ENCODE results near the gene FNTB. TPM values are rescaled to one million over a fixed set of nuclear protein-coding genes. Genes with fewer than 3 reads are reported as not detected.

The FNTB gene
- total and polyA plus RNA-seq, 5 donors from 2014 or later, result 6.3 to 15.5 (median 7.9) TPM

- Mint-ChIP-seq H3K27ac (peak overlapping the region; percentile 97 to 99 (median 97)), H3K9me3 (no peaks in the 10 kb centered on the region), H3K4me1 (peaks cover 21 to 51% (median 29%) of the 10 kb centered on the region in 4 donors), H3K4me3 (peak overlapping the region; percentile 96 to 100 (median 98)), H3K27me3 (peaks cover 9% of the 10 kb centered on the region), H3K36me3 (peaks cover 16% of the 10 kb centered on the region)
- Histone ChIP-seq H3K27ac (ENCODE audit: insufficient read depth, low read length, poor library complexity, severe bottlenecking) (peak overlapping the region; percentile 99), H3K9me3 (ENCODE audit: control insufficient read depth in 2 of 2, low read length in 2 of 2) (no peaks in the 10 kb centered on the region), H3K4me1 (ENCODE audit: control insufficient read depth, insufficient read depth, low read length, poor library complexity, severe bottlenecking) (peaks cover 52% of the 10 kb centered on the region), H3K4me3 (ENCODE audit: low read depth, low read length) (peak overlapping the region; percentile 91), H3K27me3 (ENCODE audit: control insufficient read depth, insufficient read depth, low read length) (peaks cover 2% of the 10 kb centered on the region), H3K36me3 (ENCODE audit: control insufficient read depth, insufficient read depth, low read length) (peaks cover 10% of the 10 kb centered on the region)
- ATAC-seq (ENCODE audit: low read depth in 2 of 2), result peak in 1 of 2 donors; percentile 4
- DNase-seq, result peak; percentile 51 to 73 (median 54)
Observed at GRCh38 chr14:65101631-65102440, 115.1 kb downstream of the FNTB start.

- peaks cover 44% of the 10 kb centered on the region for H3K4me1 ChIP-seq (ENCODE audit: control insufficient read depth, insufficient read depth, low read length, poor library complexity, severe bottlenecking)
- DNase-seq (peak; percentile 98 to 99 (median 99)), ATAC-seq (ENCODE audit: low read depth in 2 of 2) (peak; percentile 95 to 97)
- H3K36me3 Mint-ChIP-seq, result peaks cover 12% of the 10 kb centered on the region
- no peaks in the 10 kb centered on the region for H3K9me3 Mint-ChIP-seq
- peak within 1 kb of the TSS; percentile 99 for H3K27ac ChIP-seq (ENCODE audit: insufficient read depth, low read length, poor library complexity, severe bottlenecking)
- H3K4me3 ChIP-seq (ENCODE audit: low read depth, low read length), result peak within 1 kb of the TSS; percentile 91
- H3K9me3 ChIP-seq (ENCODE audit: control insufficient read depth in 2 of 2, low read length in 2 of 2), result no peaks in the 10 kb centered on the region
- peaks cover 21 to 43% (median 23%) of the 10 kb centered on the region in 4 donors for H3K4me1 Mint-ChIP-seq
- peak within 1 kb of the TSS; percentile 97 to 99 (median 97) for H3K27ac Mint-ChIP-seq
- peaks cover 2% of the 10 kb centered on the region for H3K27me3 ChIP-seq (ENCODE audit: control insufficient read depth, insufficient read depth, low read length)
- H3K4me3 Mint-ChIP-seq, result peak within 1 kb of the TSS; percentile 96 to 100 (median 98)
- peaks cover 2% of the 10 kb centered on the region for H3K36me3 ChIP-seq (ENCODE audit: control insufficient read depth, insufficient read depth, low read length)
- H3K27me3 Mint-ChIP-seq, result peaks cover 9% of the 10 kb centered on the region
Observed at GRCh38 chr14:65102441-65103149, 115.9 kb downstream of the FNTB start, which contains the start of gene MAX. MAX (minus strand) TSS chr14:65102517; CDS start chr14:65102339, 178 bp downstream.

GRCh38 chr14:65103150-65103760 lies 116.6 kb downstream of the FNTB start:
- Histone ChIP-seq H3K4me3 (ENCODE audit: low read depth, low read length) (peak overlapping the region; percentile 84), H3K4me1 (ENCODE audit: control insufficient read depth, insufficient read depth, low read length, poor library complexity, severe bottlenecking) (peaks cover 38% of the 10 kb centered on the region), H3K27me3 (ENCODE audit: control insufficient read depth, insufficient read depth, low read length) (peaks cover 2% of the 10 kb centered on the region), H3K9me3 (ENCODE audit: control insufficient read depth in 2 of 2, low read length in 2 of 2) (no peaks in the 10 kb centered on the region), H3K27ac (ENCODE audit: insufficient read depth, low read length, poor library complexity, severe bottlenecking) (peak overlapping the region; percentile 99), H3K36me3 (ENCODE audit: control insufficient read depth, insufficient read depth, low read length) (no peaks in the 10 kb centered on the region)
- ATAC-seq (ENCODE audit: low read depth in 2 of 2) (no peak), DNase-seq (peak in 1 of 3 donors; percentile 35)
- Mint-ChIP-seq H3K4me3 (peak overlapping the region; percentile 89 to 100 (median 95)), H3K27ac (peak overlapping the region; percentile 7 to 97 (median 97)), H3K4me1 (peaks cover 17 to 37% (median 21%) of the 10 kb centered on the region in 4 donors), H3K36me3 (peaks cover 12% of the 10 kb centered on the region), H3K9me3 (no peaks in the 10 kb centered on the region), H3K27me3 (peaks cover 9% of the 10 kb centered on the region)

GRCh38 chr14:65104791-65105190 lies 118.1 kb downstream of the FNTB start:
- Histone ChIP-seq H3K4me3 (ENCODE audit: low read depth, low read length) (no peak overlapping the region), H3K9me3 (ENCODE audit: control insufficient read depth in 2 of 2, low read length in 2 of 2) (no peaks in the 10 kb centered on the region), H3K27me3 (ENCODE audit: control insufficient read depth, insufficient read depth, low read length) (peaks cover 2% of the 10 kb centered on the region), H3K27ac (ENCODE audit: insufficient read depth, low read length, poor library complexity, severe bottlenecking) (no peak overlapping the region), H3K4me1 (ENCODE audit: control insufficient read depth, insufficient read depth, low read length, poor library complexity, severe bottlenecking) (peaks cover 22% of the 10 kb centered on the region), H3K36me3 (ENCODE audit: control insufficient read depth, insufficient read depth, low read length) (no peaks in the 10 kb centered on the region)
- DNase-seq, result no peak
- Mint-ChIP-seq H3K4me3 (peak overlapping the region in 3 of 4 donors; percentile 23 to 64 (median 39)), H3K27me3 (peaks cover 9% of the 10 kb centered on the region), H3K27ac (no peak overlapping the region), H3K4me1 (peaks cover 9 to 24% (median 13%) of the 10 kb centered on the region in 4 donors), H3K9me3 (no peaks in the 10 kb centered on the region), H3K36me3 (peaks cover 9% of the 10 kb centered on the region)
- no peak for ATAC-seq (ENCODE audit: low read depth in 2 of 2)

- ATAC-seq (ENCODE audit: low read depth in 2 of 2) (no peak), DNase-seq (no peak)
- Mint-ChIP-seq H3K27me3 (peaks cover 9% of the 10 kb centered on the region), H3K36me3 (peaks cover 4% of the 10 kb centered on the region), H3K27ac (peak overlapping the region in 1 of 3 donors; percentile 54), H3K9me3 (no peaks in the 10 kb centered on the region), H3K4me3 (peak overlapping the region in 1 of 4 donors; percentile 4), H3K4me1 (peaks cover under 1 to 11% (median 2%) of the 10 kb centered on the region in 4 donors)
- Histone ChIP-seq H3K36me3 (ENCODE audit: control insufficient read depth, insufficient read depth, low read length) (no peaks in the 10 kb centered on the region), H3K9me3 (ENCODE audit: control insufficient read depth in 2 of 2, low read length in 2 of 2) (no peaks in the 10 kb centered on the region), H3K27me3 (ENCODE audit: control insufficient read depth, insufficient read depth, low read length) (peaks cover 2% of the 10 kb centered on the region), H3K27ac (ENCODE audit: insufficient read depth, low read length, poor library complexity, severe bottlenecking) (no peak overlapping the region), H3K4me1 (ENCODE audit: control insufficient read depth, insufficient read depth, low read length, poor library complexity, severe bottlenecking) (peaks cover 10% of the 10 kb centered on the region), H3K4me3 (ENCODE audit: low read depth, low read length) (no peak overlapping the region)
Observed at GRCh38 chr14:65106316-65106715, 119.6 kb downstream of the FNTB start.

- Histone ChIP-seq H3K27ac (ENCODE audit: insufficient read depth, low read length, poor library complexity, severe bottlenecking) (no peak overlapping the region), H3K27me3 (ENCODE audit: control insufficient read depth, insufficient read depth, low read length) (peaks cover 2% of the 10 kb centered on the region), H3K4me3 (ENCODE audit: low read depth, low read length) (no peak overlapping the region), H3K4me1 (ENCODE audit: control insufficient read depth, insufficient read depth, low read length, poor library complexity, severe bottlenecking) (peaks cover 9% of the 10 kb centered on the region), H3K9me3 (ENCODE audit: control insufficient read depth in 2 of 2, low read length in 2 of 2) (no peaks in the 10 kb centered on the region), H3K36me3 (ENCODE audit: control insufficient read depth, insufficient read depth, low read length) (no peaks in the 10 kb centered on the region)
- H3K9me3 Mint-ChIP-seq, result no peaks in the 10 kb centered on the region
- peaks cover 0 to 11% (median 2%) of the 10 kb centered on the region in 4 donors for H3K4me1 Mint-ChIP-seq
- peaks cover 9% of the 10 kb centered on the region for H3K27me3 Mint-ChIP-seq
- peaks cover 4% of the 10 kb centered on the region for H3K36me3 Mint-ChIP-seq
- ATAC-seq (ENCODE audit: low read depth in 2 of 2), result no peak
- DNase-seq, result no peak
- H3K4me3 Mint-ChIP-seq, result peak overlapping the region in 1 of 4 donors; percentile 4
- H3K27ac Mint-ChIP-seq, result peak overlapping the region in 1 of 3 donors; percentile 54
Observed at GRCh38 chr14:65106736-65107135, 120.0 kb downstream of the FNTB start.

GRCh38 chr14:65107200-65107599 lies 120.5 kb downstream of the FNTB start:
- peaks cover 2% of the 10 kb centered on the region for H3K27me3 ChIP-seq (ENCODE audit: control insufficient read depth, insufficient read depth, low read length)
- peaks cover 3% of the 10 kb centered on the region for H3K36me3 Mint-ChIP-seq
- H3K4me1 ChIP-seq (ENCODE audit: control insufficient read depth, insufficient read depth, low read length, poor library complexity, severe bottlenecking), result peaks cover 6% of the 10 kb centered on the region
- H3K9me3 ChIP-seq (ENCODE audit: control insufficient read depth in 2 of 2, low read length in 2 of 2), result no peaks in the 10 kb centered on the region
- H3K4me3 ChIP-seq (ENCODE audit: low read depth, low read length), result no peak overlapping the region
- peaks cover 0 to 11% (median 2%) of the 10 kb centered on the region in 4 donors for H3K4me1 Mint-ChIP-seq
- H3K9me3 Mint-ChIP-seq, result no peaks in the 10 kb centered on the region
- H3K27ac Mint-ChIP-seq, result no peak overlapping the region
- no peak overlapping the region for H3K27ac ChIP-seq (ENCODE audit: insufficient read depth, low read length, poor library complexity, severe bottlenecking)
- H3K36me3 ChIP-seq (ENCODE audit: control insufficient read depth, insufficient read depth, low read length), result no peaks in the 10 kb centered on the region
- H3K27me3 Mint-ChIP-seq, result peaks cover 9% of the 10 kb centered on the region
- ATAC-seq (ENCODE audit: low read depth in 2 of 2) (no peak), DNase-seq (no peak)
- H3K4me3 Mint-ChIP-seq, result no peak overlapping the region

Measured in CD4-positive, CD25-positive, alpha-beta regulatory T cell (primary cell).